Measurements from ENCODE around the gene PRR12. TPM values are rescaled to one million over a fixed set of nuclear protein-coding genes. Genes with fewer than 3 reads are reported as not detected.
A peak's percentile ranks its signal among the peaks of the same experiment; 100 is the strongest.

Gene PRR12
- total and polyA plus RNA-seq, 9 of the 15 experiments (the other 6 are each of a cell fraction or from before 2014, with no cell fraction given), result 0.01 to 21.1 (median 0.98) TPM

DNA sequence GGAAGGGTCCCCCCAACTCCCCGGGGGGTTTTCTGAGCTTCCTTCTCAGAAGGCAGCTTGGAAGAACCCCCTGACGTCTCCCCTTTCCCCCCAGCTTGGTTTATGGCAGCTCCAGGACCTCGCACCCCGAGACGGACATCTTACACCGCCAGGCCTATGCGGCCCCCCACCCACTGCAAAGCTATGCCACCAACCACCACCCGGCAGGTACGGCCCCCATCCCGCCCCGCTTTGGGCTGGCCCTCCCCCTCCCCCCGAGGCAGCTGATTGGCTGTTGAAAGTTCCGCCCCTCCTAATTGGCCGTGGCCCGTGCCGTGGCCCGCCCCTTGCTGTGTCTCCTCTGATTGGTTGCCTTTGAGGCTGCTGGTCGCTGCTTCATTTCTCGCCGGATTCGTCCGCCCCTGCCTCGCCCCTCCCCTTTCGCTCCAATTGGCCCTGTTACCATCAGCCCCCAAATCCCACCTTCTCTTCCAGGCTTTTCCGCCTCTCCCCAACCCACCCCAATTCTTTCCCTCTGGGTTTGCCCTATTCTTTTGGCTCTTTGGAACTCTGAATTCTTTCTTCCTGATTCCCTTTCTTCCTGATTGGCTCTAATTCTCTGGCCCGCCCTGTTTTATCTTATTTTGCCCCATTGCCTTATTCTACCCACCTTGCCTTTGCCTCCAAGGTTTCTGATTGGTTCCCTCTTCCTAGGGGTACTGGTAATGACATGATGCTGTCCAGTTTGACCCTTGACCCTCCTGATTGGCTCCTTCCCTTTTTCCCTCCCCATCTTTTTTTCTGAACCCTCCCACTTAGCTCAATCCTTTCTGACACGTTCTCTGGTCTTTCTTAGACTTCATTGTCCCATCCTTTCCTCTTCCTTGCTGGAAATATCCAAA, 2.5 kb downstream of the PRR12 start (continued):
- TF ChIP-seq ETS2 (tag; IDR thresholded peaks at IDR 0.05; ENCODE audit: borderline replicate concordance, poor library complexity, severe bottlenecking) (no peak), NR4A1 (CRISPR knock-in tag; IDR thresholded peaks at IDR 0.05) (no peak), NR4A1 (tag; IDR thresholded peaks at IDR 0.05) (no peak), SIRT6 (IDR thresholded peaks at IDR 0.05; ENCODE audit: low read depth, low read length) (no peak), EGR1 (conservative IDR thresholded peaks at IDR 0.05) (no peak), TEAD1 (CRISPR knock-in tag; IDR thresholded peaks at IDR 0.05) (no peak), FOXA3 (CRISPR knock-in tag; conservative IDR thresholded peaks at IDR 0.05 in 1 of 2, IDR thresholded peaks at IDR 0.05 in 1 of 2) (no peak), ZNF311 (CRISPR knock-in tag; IDR thresholded peaks at IDR 0.05) (no peak), ZNF449 (CRISPR knock-in tag; IDR thresholded peaks at IDR 0.05) (no peak), NR1H2 (CRISPR knock-in tag; IDR thresholded peaks at IDR 0.05) (no peak), RBFOX2 (IDR thresholded peaks at IDR 0.05; ENCODE audit: low read depth, low read length) (peak; percentile 24; the same call in 1 of the 2 replicates), ZNF584 (CRISPR knock-in tag; IDR thresholded peaks at IDR 0.05; ENCODE audit: low read depth) (no peak), ZNF668 (CRISPR knock-in tag; IDR thresholded peaks at IDR 0.05) (no peak)
- TF ChIP-seq, protein P1, sequence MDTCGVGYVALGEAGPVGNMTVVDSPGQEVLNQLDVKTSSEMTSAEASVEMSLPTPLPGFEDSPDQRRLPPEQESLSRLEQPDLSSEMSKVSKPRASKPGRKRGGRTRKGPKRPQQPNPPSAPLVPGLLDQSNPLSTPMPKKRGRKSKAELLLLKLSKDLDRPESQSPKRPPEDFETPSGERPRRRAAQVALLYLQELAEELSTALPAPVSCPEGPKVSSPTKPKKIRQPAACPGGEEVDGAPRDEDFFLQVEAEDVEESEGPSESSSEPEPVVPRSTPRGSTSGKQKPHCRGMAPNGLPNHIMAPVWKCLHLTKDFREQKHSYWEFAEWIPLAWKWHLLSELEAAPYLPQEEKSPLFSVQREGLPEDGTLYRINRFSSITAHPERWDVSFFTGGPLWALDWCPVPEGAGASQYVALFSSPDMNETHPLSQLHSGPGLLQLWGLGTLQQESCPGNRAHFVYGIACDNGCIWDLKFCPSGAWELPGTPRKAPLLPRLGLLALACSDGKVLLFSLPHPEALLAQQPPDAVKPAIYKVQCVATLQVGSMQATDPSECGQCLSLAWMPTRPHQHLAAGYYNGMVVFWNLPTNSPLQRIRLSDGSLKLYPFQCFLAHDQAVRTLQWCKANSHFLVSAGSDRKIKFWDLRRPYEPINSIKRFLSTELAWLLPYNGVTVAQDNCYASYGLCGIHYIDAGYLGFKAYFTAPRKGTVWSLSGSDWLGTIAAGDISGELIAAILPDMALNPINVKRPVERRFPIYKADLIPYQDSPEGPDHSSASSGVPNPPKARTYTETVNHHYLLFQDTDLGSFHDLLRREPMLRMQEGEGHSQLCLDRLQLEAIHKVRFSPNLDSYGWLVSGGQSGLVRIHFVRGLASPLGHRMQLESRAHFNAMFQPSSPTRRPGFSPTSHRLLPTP (IDR thresholded peaks at IDR 0.05; ENCODE audit: borderline replicate concordance, extremely low read depth, insufficient read length), result no peak
- TF ChIP-seq, protein P2, sequence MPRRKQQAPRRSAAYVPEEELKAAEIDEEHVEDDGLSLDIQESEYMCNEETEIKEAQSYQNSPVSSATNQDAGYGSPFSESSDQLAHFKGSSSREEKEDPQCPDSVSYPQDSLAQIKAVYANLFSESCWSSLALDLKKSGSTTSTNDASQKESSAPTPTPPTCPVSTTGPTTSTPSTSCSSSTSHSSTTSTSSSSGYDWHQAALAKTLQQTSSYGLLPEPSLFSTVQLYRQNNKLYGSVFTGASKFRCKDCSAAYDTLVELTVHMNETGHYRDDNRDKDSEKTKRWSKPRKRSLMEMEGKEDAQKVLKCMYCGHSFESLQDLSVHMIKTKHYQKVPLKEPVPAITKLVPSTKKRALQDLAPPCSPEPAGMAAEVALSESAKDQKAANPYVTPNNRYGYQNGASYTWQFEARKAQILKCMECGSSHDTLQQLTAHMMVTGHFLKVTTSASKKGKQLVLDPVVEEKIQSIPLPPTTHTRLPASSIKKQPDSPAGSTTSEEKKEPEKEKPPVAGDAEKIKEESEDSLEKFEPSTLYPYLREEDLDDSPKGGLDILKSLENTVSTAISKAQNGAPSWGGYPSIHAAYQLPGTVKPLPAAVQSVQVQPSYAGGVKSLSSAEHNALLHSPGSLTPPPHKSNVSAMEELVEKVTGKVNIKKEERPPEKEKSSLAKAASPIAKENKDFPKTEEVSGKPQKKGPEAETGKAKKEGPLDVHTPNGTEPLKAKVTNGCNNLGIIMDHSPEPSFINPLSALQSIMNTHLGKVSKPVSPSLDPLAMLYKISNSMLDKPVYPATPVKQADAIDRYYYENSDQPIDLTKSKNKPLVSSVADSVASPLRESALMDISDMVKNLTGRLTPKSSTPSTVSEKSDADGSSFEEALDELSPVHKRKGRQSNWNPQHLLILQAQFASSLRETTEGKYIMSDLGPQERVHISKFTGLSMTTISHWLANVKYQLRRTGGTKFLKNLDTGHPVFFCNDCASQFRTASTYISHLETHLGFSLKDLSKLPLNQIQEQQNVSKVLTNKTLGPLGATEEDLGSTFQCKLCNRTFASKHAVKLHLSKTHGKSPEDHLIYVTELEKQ (CRISPR knock-in tag; IDR thresholded peaks at IDR 0.05), result no peak
- TF ChIP-seq, protein P3, sequence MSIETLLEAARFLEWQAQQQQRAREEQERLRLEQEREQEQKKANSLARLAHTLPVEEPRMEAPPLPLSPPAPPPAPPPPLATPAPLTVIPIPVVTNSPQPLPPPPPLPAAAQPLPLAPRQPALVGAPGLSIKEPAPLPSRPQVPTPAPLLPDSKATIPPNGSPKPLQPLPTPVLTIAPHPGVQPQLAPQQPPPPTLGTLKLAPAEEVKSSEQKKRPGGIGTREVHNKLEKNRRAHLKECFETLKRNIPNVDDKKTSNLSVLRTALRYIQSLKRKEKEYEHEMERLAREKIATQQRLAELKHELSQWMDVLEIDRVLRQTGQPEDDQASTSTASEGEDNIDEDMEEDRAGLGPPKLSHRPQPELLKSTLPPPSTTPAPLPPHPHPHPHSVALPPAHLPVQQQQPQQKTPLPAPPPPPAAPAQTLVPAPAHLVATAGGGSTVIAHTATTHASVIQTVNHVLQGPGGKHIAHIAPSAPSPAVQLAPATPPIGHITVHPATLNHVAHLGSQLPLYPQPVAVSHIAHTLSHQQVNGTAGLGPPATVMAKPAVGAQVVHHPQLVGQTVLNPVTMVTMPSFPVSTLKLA (conservative IDR thresholded peaks at IDR 0.05), result no peak

Data from K562 (cell line).